HepG2 (cell line): Measurements from ENCODE around the gene FRMD6. TPM values are rescaled to one million over a fixed set of nuclear protein-coding genes. Genes with fewer than 3 reads are reported as not detected.
A peak's percentile ranks its signal among the peaks of the same experiment; 100 is the strongest.

Source experiments
- ATAC-seq: fragments of 200-7000 bp; cut with Tn5 transposase; 3 replicates; pipeline ENCODE4 v1.9.1; 2020; ENCODE audit warnings: mild to moderate bottlenecking, moderate library complexity
- BruUV-seq: library from RNA; stranded (reverse); fragments of 400-500 nt; replicated peaks from 2 replicates; lab custom pipeline; 2021; lab: Mats Ljungman, UMichigan
- CTCF ChIA-PET: fragments of 300-600 bp; formaldehyde crosslinking; extraction: SDS; loops from one replicate; lab custom pipeline; 2021; ENCODE audit warnings: low total read pairs, inconsistent platforms, low intra/inter-chr PET ratio; lab: Yijun Ruan, JAX
- POLR2A ChIA-PET: fragments of 350-600 bp; sonication (Branson Sonifier 250); formaldehyde crosslinking; loops from one replicate; lab custom pipeline; 2020; ENCODE audit warnings: antibody characterized with exemption, inconsistent platforms; lab: Yijun Ruan, JAX
- DNase-seq: peaks from one replicate; pipeline ENCODE4 v3.0.0-alpha.2; 2015; ENCODE audit warnings: low spot score
- FAIRE-seq: peaks from 3 replicates; lab custom pipeline; 2011; peaks lifted over from hg19 to GRCh38; lab: Jason Lieb, UNC
- H2AFZ ChIP-seq: one replicate; pipeline ENCODE4 v1.6.1; 2011; ENCODE audit warnings: low read length, inconsistent platforms
- H3K27ac ChIP-seq: fragments of 300-600 bp; 3 replicates; pipeline ENCODE4 v1.8.0; 2011; ENCODE audit warnings: mixed run types, mild to moderate bottlenecking, mixed read lengths, low read length, inconsistent platforms; ENCODE audit not compliant: insufficient read depth; ENCODE audit errors: extremely low read length
- H3K27me3 ChIP-seq, 2 experiments: fragments of 200-600 bp in 1 of 2; 2 replicates in 1 of 2; 3 replicates in 1 of 2; pipeline versions ENCODE4 v1.6.0 to v1.8.0; 2011; ENCODE audit warnings: low read length in 2 of 2, mild to moderate bottlenecking in 2 of 2, moderate library complexity in 2 of 2, inconsistent platforms in 1 of 2; ENCODE audit not compliant: insufficient read depth in 2 of 2, control insufficient read depth in 1 of 2
- H3K36me3 ChIP-seq, 2 experiments: fragments of 200-600 bp in 1 of 2; replicated peaks in 1 of 2; 2 replicates in 1 of 2; 3 replicates in 1 of 2; pipeline versions ENCODE4 v1.5.1 to v1.8.0; 2011; ENCODE audit warnings: low read length in 2 of 2, inconsistent platforms in 1 of 2; ENCODE audit not compliant: insufficient read depth in 2 of 2, control insufficient read depth in 1 of 2
- H3K4me1 ChIP-seq: 2 replicates; pipeline ENCODE4 v1.5.1; 2012; ENCODE audit warnings: low read length, inconsistent platforms; ENCODE audit not compliant: insufficient read depth
- H3K4me2 ChIP-seq: 2 replicates; pipeline ENCODE4 v1.6.0; 2011; ENCODE audit warnings: low read depth, low read length, inconsistent platforms
- H3K4me3 ChIP-seq, 3 experiments: fragments of 200-600 bp in 1 of 3; sonication (generic), shearing (Covaris generic) in 1 of 3; replicated peaks in 1 of 3; 2 replicates each; pipeline ENCODE4 v1.5.1; 2011 to 2016; ENCODE audit warnings: low read length in 3 of 3, inconsistent platforms in 2 of 3, low read depth in 2 of 3, mild to moderate bottlenecking in 2 of 3, control low read depth in 1 of 3, mixed read lengths in 1 of 3; ENCODE audit not compliant: insufficient read depth in 1 of 3
- H3K79me2 ChIP-seq: one replicate; pipeline ENCODE4 v1.6.1; 2011; ENCODE audit warnings: low read length, inconsistent platforms; ENCODE audit not compliant: insufficient read depth
- H3K9ac ChIP-seq: 2 replicates; pipeline ENCODE4 v1.6.0; 2011; ENCODE audit warnings: mild to moderate bottlenecking, low read depth, low read length, inconsistent platforms; ENCODE audit not compliant: insufficient read depth
- H3K9me3 ChIP-seq: 2 replicates; pipeline ENCODE4 v1.5.1; 2012; ENCODE audit warnings: mild to moderate bottlenecking, low read length
- H4K20me1 ChIP-seq: 2 replicates; pipeline ENCODE4 v1.6.0; 2011; ENCODE audit warnings: inconsistent platforms, mild to moderate bottlenecking, low read length, moderate library complexity; ENCODE audit not compliant: insufficient read depth
- BHLHE40 ChIP-seq: IDR thresholded peaks from 2 replicates; pipeline ENCODE4 v1.6.1; 2011; ENCODE audit warnings: low read length, improper control_type of control experiment
- CTCF ChIP-seq: sonication (generic); formaldehyde crosslinking; IDR thresholded peaks from 2 replicates; pipeline ENCODE4 v1.5.0; 2020; ENCODE audit warnings: mild to moderate bottlenecking, missing genetic modification reagents, moderate library complexity
- MAFF ChIP-seq: IDR thresholded peaks from 2 replicates; pipeline ENCODE4 v1.6.1; 2011; ENCODE audit warnings: low read depth, low read length, improper control_type of control experiment
- MAFK ChIP-seq, 2 experiments: IDR thresholded peaks in 1 of 2; conservative IDR thresholded peaks in 1 of 2; 2 replicates each; pipeline ENCODE4 v1.6.1; 2011; ENCODE audit warnings: improper control_type of control experiment in 2 of 2, low read length in 2 of 2
- MIXL1 ChIP-seq: IDR thresholded peaks from 2 replicates; pipeline ENCODE4 v1.6.1; 2016
- PATZ1 ChIP-seq: sonication (generic); formaldehyde crosslinking; IDR thresholded peaks from 2 replicates; pipeline ENCODE4 v1.4.0; 2020; ENCODE audit warnings: missing genetic modification reagents
- PCBP2 ChIP-seq: fragments of 200-400 bp; formaldehyde crosslinking; optimal IDR thresholded peaks from 2 replicates; pipeline ENCODE3; 2018; ENCODE audit warnings: low read length, low read depth; ENCODE audit not compliant: poor library complexity, severe bottlenecking
- RAD21 ChIP-seq: fragments of 450-650 bp; formaldehyde crosslinking; IDR thresholded peaks from 2 replicates; pipeline ENCODE4 v1.5.0; 2020; ENCODE audit warnings: mild to moderate bottlenecking
- RAD51 ChIP-seq: fragments of 450-650 bp; IDR thresholded peaks from 2 replicates; pipeline ENCODE4 v1.6.1; 2016; ENCODE audit warnings: borderline replicate concordance
- RCOR2 ChIP-seq: IDR thresholded peaks from 2 replicates; pipeline ENCODE4 v1.6.1; 2016; ENCODE audit warnings: missing biosample characterization, missing genetic modification reagents
- SMC3 ChIP-seq: IDR thresholded peaks from 2 replicates; pipeline ENCODE4 v1.6.1; 2011; ENCODE audit warnings: low read length, improper control_type of control experiment
- STAG1 ChIP-seq: sonication (generic); formaldehyde crosslinking; IDR thresholded peaks from 2 replicates; pipeline ENCODE4 v1.4.0; 2020; ENCODE audit warnings: missing genetic modification reagents
- TEAD3 ChIP-seq: optimal IDR thresholded peaks from 2 replicates; pipeline ENCODE3; 2016; ENCODE audit warnings: borderline replicate concordance
- ZFYVE20 ChIP-seq: sonication (generic); formaldehyde crosslinking; IDR thresholded peaks from 2 replicates; pipeline ENCODE4 v1.8.0; 2023; ENCODE audit warnings: low read depth, mild to moderate bottlenecking, moderate library complexity, missing genetic modification reagents, borderline replicate concordance
- ZNF776 ChIP-seq: sonication (generic); formaldehyde crosslinking; IDR thresholded peaks from 2 replicates; pipeline ENCODE4 v1.4.0; 2020; ENCODE audit warnings: mild to moderate bottlenecking, missing genetic modification reagents
- whole genome bisulfite sequencing: methylation state at CpG from one replicate; pipeline ENCODE4 v1.1.6; 2017; ENCODE audit warnings: low lambda C conversion rate; 5-methylcytosine and 5-hydroxymethylcytosine counted together
- in situ Hi-C: cut with HindIII; loops from 2 replicates; pipeline ENCODE4 v1.10.0; 2017; ENCODE audit warnings: low pct_unique_long_range_greater_than_20kb; ENCODE audit not compliant: extremely low pct_ligation_motif_present
- intact Hi-C: fragments of 100-400 bp; cut with micrococcal nuclease; formaldehyde crosslinking; loops from one replicate; pipeline ENCODE4 v1.10.0; 2022; ENCODE audit not compliant: unreplicated experiment
- polyA plus RNA-seq, 8 experiments: library from polyadenylated mRNA; depleted of rRNA in 3 of 8; stranded (reverse) in 7 of 8; unstranded in 1 of 8; fragments of >200 nt; fragmentation: Illumina TruSeq in 4 of 8; extraction: Trizol in 4 of 8; gene quantifications; 2 replicates each; pipeline versions ENCODE4 v1.2.1 to v1.2.3, GENCODE V29; 2011 to 2016; ENCODE audit warnings: low read depth in 4 of 8, missing spikeins in 1 of 8, mixed read lengths in 1 of 8; ENCODE audit not compliant: insufficient read depth in 1 of 8
- total RNA-seq, 5 experiments: library from RNA; depleted of rRNA; stranded (reverse); fragments of >200 nt; fragmentation: Illumina TruSeq; extraction: Trizol; gene quantifications; 2 replicates each; pipeline ENCODE4 v1.2.3, GENCODE V29; 2016; ENCODE audit warnings: low read depth in 1 of 5

The FRMD6 gene
- total and polyA plus RNA-seq, 2 of the 13 experiments (the other 11 are each of a cell fraction or from before 2014, with no cell fraction given): 2.4 to 5.4 TPM

- TF ChIP-seq RAD51 (no peak), PCBP2 (no peak), STAG1 (CRISPR knock-in tag) (peak; percentile 89), SMC3 (peak; percentile 83), PATZ1 (CRISPR knock-in tag) (0 out of 2 replicates have a peak, but pooled peaks have one; percentile 16)
- TF ChIP-seq, all 625 proteins: peak for 5
Measured at GRCh38 chr14:51776102-51776894, 124.6 kb downstream of the FRMD6 start (continued).

- no peak overlapping the region for H3K9ac ChIP-seq
- POLR2A ChIA-PET: no interaction called here
Measured at GRCh38 chr14:51780006-51780692, 128.4 kb downstream of the FRMD6 start.

More at GRCh38 chr14:51780006-51780692, 128.4 kb downstream of the FRMD6 start:
- CTCF ChIA-PET: interaction anchor here (0.9 to 2.4 kb wide), 3 partner anchors 226 to 497 kb away, joined by 3 to 25 read pairs (median 8); no protein-coding TSS in a partner anchor
- no peak overlapping the region for H2AFZ ChIP-seq
- H3K36me3 ChIP-seq: no peaks in the 10 kb centered on the region
- BruUV-seq: no TSS peak
- ATAC-seq (peak; percentile 83), FAIRE-seq (peak; percentile 36), DNase-seq (peak; percentile 50)
- TF ChIP-seq BHLHE40 (0 out of 2 replicates have a peak, but pooled peaks have one; percentile 19), STAG1 (CRISPR knock-in tag) (peak; percentile 87), MIXL1 (CRISPR knock-in tag) (0 out of 2 replicates have a peak, but pooled peaks have one; percentile 14), TEAD3 (CRISPR knock-in tag) (peak; percentile 4), RAD21 (CRISPR knock-in tag) (peak; percentile 60; the same call in 1 of the 2 replicates), CTCF (CRISPR knock-in tag) (peak; percentile 79), RCOR2 (no peak), MAFK (conservative IDR thresholded peaks at IDR 0.05 in 1 of 2, IDR thresholded peaks at IDR 0.05 in 1 of 2; ENCODE audit: low read length in 2 of 2) (peak; percentile 43 to 46; a peak in 1 of 4 replicates), SMC3 (peak; percentile 63; the same call in 1 of the 2 replicates), MAFF (peak; percentile 40), ZNF776 (CRISPR knock-in tag) (no peak), ZFYVE20 (CRISPR knock-in tag) (no peak)
- H3K4me3 ChIP-seq: no peak overlapping the region
- in situ Hi-C loops (no loop called here), intact Hi-C loops (loop anchor here (1.0 to 5.0 kb wide), 5 partner anchors 225 to 623 kb away; no protein-coding TSS in a partner anchor)
- no peak overlapping the region for H3K27ac ChIP-seq
- peaks cover 0 to 4% of the 10 kb centered on the region in 2 experiments; a peak in 1 of 5 replicates for H3K27me3 ChIP-seq
- no peak overlapping the region for H3K4me2 ChIP-seq
- no peaks in the 10 kb centered on the region for H3K9me3 ChIP-seq
- H3K79me2 ChIP-seq: no peaks in the 10 kb centered on the region
- H3K4me1 ChIP-seq: no peaks in the 10 kb centered on the region
- H4K20me1 ChIP-seq: no peaks in the 10 kb centered on the region
- WGBS: 2% methylated on average over 13 of the region's 13 CpGs
